Mesendoderm (in vitro differentiated cells): ENCODE measurements around the gene GCM1.
A peak's percentile ranks its signal among the peaks of the same experiment; 100 is the strongest.

Experiments
- DNase-seq: peaks from one replicate; pipeline ENCODE4 v3.0.0; 2013
- H2AK5ac ChIP-seq: 2 replicates; pipeline ENCODE4 v1.6.1; 2013; ENCODE audit warnings: low read length, inconsistent platforms
- H2BK120ac ChIP-seq: 2 replicates; pipeline ENCODE4 v1.6.1; 2013; ENCODE audit warnings: low read depth, mild to moderate bottlenecking, low read length, moderate library complexity, mixed read lengths
- H2BK15ac ChIP-seq: replicated peaks from 2 replicates; pipeline ENCODE4 v1.6.1; 2013; ENCODE audit warnings: low read depth, mild to moderate bottlenecking, moderate library complexity
- H2BK5ac ChIP-seq: 2 replicates; pipeline ENCODE4 v1.6.1; 2013; ENCODE audit warnings: low read length, inconsistent platforms
- H3K18ac ChIP-seq: 2 replicates; pipeline ENCODE4 v1.6.1; 2013; ENCODE audit warnings: mild to moderate bottlenecking, low read length, mixed read lengths
- H3K23ac ChIP-seq: one replicate; pipeline ENCODE4 v1.6.1; 2013; ENCODE audit warnings: low read length
- H3K27ac ChIP-seq: 2 replicates; pipeline ENCODE4 v1.5.1; 2013; ENCODE audit warnings: low read depth, mild to moderate bottlenecking, inconsistent platforms, low read length, moderate library complexity
- H3K27me3 ChIP-seq: 2 replicates; pipeline ENCODE4 v1.6.1; 2013; ENCODE audit warnings: low read length, control low read depth, mild to moderate bottlenecking, inconsistent platforms; ENCODE audit not compliant: insufficient read depth, poor library complexity
- H3K36me3 ChIP-seq: 2 replicates; pipeline ENCODE4 v1.6.1; 2013; ENCODE audit warnings: low read length, inconsistent platforms; ENCODE audit not compliant: control insufficient read depth, insufficient read depth
- H3K4ac ChIP-seq: one replicate; pipeline ENCODE4 v1.6.1; 2013; ENCODE audit warnings: low read depth, mild to moderate bottlenecking, low read length, moderate library complexity
- H3K4me1 ChIP-seq: 2 replicates; pipeline ENCODE4 v1.6.1; 2013; ENCODE audit warnings: low read depth, low read length, inconsistent platforms; ENCODE audit not compliant: control insufficient read depth
- H3K4me2 ChIP-seq: 2 replicates; pipeline ENCODE4 v1.6.1; 2013; ENCODE audit warnings: low read length
- H3K4me3 ChIP-seq: 2 replicates; pipeline ENCODE4 v1.5.1; 2013; ENCODE audit warnings: mild to moderate bottlenecking, low read length
- H3K56ac ChIP-seq: one replicate; pipeline ENCODE4 v1.6.1; 2013; ENCODE audit warnings: low read length
- H3K79me1 ChIP-seq: 2 replicates; pipeline ENCODE4 v1.6.1; 2013; ENCODE audit warnings: low read length, inconsistent platforms
- H3K79me2 ChIP-seq: 2 replicates; pipeline ENCODE4 v1.6.1; 2013; ENCODE audit warnings: mild to moderate bottlenecking, low read length; ENCODE audit not compliant: control insufficient read depth, insufficient read depth
- H3K9ac ChIP-seq: 2 replicates; pipeline ENCODE4 v1.6.1; 2013; ENCODE audit warnings: low read length, inconsistent platforms
- H4K5ac ChIP-seq: one replicate; pipeline ENCODE4 v1.6.1; 2013; ENCODE audit warnings: low read length
- H4K8ac ChIP-seq: one replicate; pipeline ENCODE4 v1.6.1; 2013; ENCODE audit warnings: low read depth, mild to moderate bottlenecking, control low read depth, low read length, moderate library complexity
- WGBS: extraction: QIAGEN DNeasy Blood & Tissue Kit; methylation state at CpG from one replicate; pipeline ENCODE4 v1.1.7; 2013; ENCODE audit warnings: low lambda C conversion rate, missing lambda C conversion rate; ENCODE audit not compliant: insufficient coverage; ENCODE audit errors: extremely low coverage; 5-methylcytosine and 5-hydroxymethylcytosine counted together

GCM1 gene

DNA sequence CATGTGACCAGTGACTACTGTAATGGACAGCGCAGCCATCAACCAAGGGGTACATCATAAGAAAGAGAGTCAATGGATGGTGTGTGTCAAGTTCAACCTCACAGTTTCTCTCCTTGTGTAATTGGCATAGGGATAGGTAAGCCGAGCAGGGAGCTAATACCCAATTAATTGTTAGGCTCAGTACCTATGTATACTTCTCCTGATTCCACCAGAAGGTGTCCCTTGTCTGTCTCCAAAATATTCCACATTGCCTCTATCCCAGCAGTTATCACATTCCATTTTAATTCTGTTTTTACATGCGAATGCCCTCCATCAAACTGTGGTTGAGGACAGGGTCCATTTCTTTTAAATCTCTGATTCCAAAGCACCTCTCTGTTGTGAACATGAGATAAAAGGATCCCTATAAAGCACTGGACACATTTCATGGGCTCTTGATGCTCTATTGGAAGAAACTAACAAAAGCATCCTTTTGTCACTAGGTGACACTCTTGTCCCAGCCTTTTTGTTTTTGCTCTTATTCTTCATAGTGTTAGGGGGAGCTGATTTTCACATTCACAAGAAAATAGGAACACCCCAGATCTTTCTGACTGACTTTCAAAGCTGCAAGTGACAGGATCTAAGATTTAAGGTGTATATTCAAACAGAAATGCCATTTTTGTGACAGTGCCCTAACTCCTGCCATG is 44.5 kb downstream of the GCM1 start:
- H2BK120ac ChIP-seq = no peak overlapping the region
- no peak overlapping the region for H3K27ac ChIP-seq
- H3K4me1 ChIP-seq = no peaks in the 10 kb centered on the region
- peaks cover 2% of the 10 kb centered on the region for H3K36me3 ChIP-seq
- H2BK5ac ChIP-seq = no peak overlapping the region
- no peak overlapping the region for H3K23ac ChIP-seq
- no CpG with 5 or more reads among the region's 3 CpGs for WGBS
- H3K27me3 ChIP-seq = no peaks in the 10 kb centered on the region
- H3K79me1 ChIP-seq = no peaks in the 10 kb centered on the region
- H2AK5ac ChIP-seq = no peak overlapping the region
- H2BK15ac ChIP-seq = no peak overlapping the region
- H3K4me2 ChIP-seq = no peak overlapping the region
- no peak overlapping the region for H3K18ac ChIP-seq
- no peak overlapping the region for H3K9ac ChIP-seq
- no peak overlapping the region for H3K4ac ChIP-seq
- H3K4me3 ChIP-seq = no peak overlapping the region
- no peak overlapping the region for H4K5ac ChIP-seq
- H3K79me2 ChIP-seq = no peaks in the 10 kb centered on the region
- H3K56ac ChIP-seq = no peak overlapping the region
- peak; percentile 39 for DNase-seq
- no peak overlapping the region for H4K8ac ChIP-seq

DNA sequence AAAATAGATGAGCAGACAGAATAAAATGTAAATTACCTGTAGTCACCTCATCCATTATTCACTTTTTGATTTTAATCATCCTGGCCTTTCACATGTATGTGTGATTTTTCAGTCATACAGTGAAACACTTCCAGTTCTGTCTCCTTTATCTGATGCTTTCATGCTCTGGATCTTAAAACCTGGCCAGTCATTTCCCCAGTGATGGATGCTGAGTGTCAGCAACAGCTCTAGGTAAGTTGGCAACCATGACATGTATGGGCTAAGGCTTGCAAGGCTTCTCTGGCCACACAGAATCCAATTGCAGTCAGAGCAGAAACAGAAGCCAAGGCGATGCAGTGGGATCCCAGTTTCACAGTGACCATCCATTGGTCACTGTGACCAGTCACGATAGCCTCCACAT is 47.6 kb downstream of the GCM1 start:
- peaks cover 8% of the 10 kb centered on the region for H3K36me3 ChIP-seq
- no peak overlapping the region for H3K56ac ChIP-seq
- H3K4ac ChIP-seq = no peak overlapping the region
- no peak overlapping the region for H4K8ac ChIP-seq
- no peak overlapping the region for H3K9ac ChIP-seq
- H2BK15ac ChIP-seq = no peak overlapping the region
- H3K79me1 ChIP-seq = no peaks in the 10 kb centered on the region
- no peak overlapping the region for H2BK120ac ChIP-seq
- DNase-seq = no peak
- no CpG with 5 or more reads among the region's 2 CpGs for WGBS
- no peak overlapping the region for H3K18ac ChIP-seq
- no peaks in the 10 kb centered on the region for H3K79me2 ChIP-seq
- no peak overlapping the region for H3K27ac ChIP-seq
- no peak overlapping the region for H3K4me3 ChIP-seq
- no peak overlapping the region for H2BK5ac ChIP-seq
- no peaks in the 10 kb centered on the region for H3K4me1 ChIP-seq
- H4K5ac ChIP-seq = no peak overlapping the region
- H3K27me3 ChIP-seq = no peaks in the 10 kb centered on the region
- no peak overlapping the region for H3K23ac ChIP-seq
- no peak overlapping the region for H2AK5ac ChIP-seq
- H3K4me2 ChIP-seq = no peak overlapping the region

DNA sequence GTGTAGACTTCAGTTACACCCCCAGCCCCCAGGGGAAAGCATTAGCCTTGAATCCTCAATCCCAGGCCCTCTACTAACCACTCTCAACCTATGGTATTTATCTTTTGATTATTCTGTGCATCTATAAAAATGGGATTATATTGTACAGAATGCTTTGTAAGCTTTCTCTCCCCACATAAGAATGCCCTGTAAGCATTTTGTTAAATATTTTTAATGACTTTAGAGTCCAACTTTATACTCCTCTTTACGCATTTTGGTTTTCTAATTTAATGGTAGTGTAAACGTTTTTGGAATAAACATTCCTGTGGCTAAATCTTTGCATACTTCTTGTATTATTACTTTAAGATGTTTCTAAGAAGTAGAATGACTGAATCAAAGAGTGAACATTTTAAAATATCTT is 48.1 kb downstream of the GCM1 start:
- H4K5ac ChIP-seq = no peak overlapping the region
- H3K27me3 ChIP-seq = no peaks in the 10 kb centered on the region
- H3K79me1 ChIP-seq = no peaks in the 10 kb centered on the region
- H3K4me2 ChIP-seq = no peak overlapping the region
- no peak overlapping the region for H3K23ac ChIP-seq
- H3K56ac ChIP-seq = no peak overlapping the region
- no peak overlapping the region for H3K4me3 ChIP-seq
- H3K18ac ChIP-seq = no peak overlapping the region
- no peaks in the 10 kb centered on the region for H3K4me1 ChIP-seq
- no peak overlapping the region for H2BK120ac ChIP-seq
- H2BK5ac ChIP-seq = no peak overlapping the region
- H3K27ac ChIP-seq = no peak overlapping the region
- DNase-seq = no peak
- H2BK15ac ChIP-seq = no peak overlapping the region
- H3K36me3 ChIP-seq = peaks cover 8% of the 10 kb centered on the region
- no CpG with 5 or more reads among the region's 2 CpGs for WGBS
- H3K79me2 ChIP-seq = no peaks in the 10 kb centered on the region
- H3K9ac ChIP-seq = no peak overlapping the region
- H2AK5ac ChIP-seq = no peak overlapping the region
- no peak overlapping the region for H4K8ac ChIP-seq
- H3K4ac ChIP-seq = no peak overlapping the region

DNA sequence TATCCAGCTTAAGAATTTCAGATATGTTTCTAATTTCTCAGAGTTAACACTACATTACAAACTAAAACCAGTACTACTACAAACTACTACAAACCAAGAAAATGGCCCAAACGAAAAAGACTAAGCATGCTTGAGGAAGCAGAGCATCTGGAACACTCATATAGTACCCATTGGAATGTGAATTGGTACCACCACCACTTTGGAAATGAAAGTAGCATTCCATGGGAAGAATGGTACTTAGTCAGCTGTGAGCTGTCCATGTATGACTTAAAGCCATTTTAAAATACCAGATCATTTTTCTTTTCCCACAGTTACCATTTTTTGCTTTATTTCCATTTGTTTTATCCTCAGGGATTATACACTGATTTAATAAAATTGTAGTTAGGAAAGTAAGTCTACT is 52.9 kb downstream of the GCM1 start:
- Histone ChIP-seq H2BK120ac (no peak overlapping the region), H3K27ac (no peak overlapping the region), H3K79me2 (no peaks in the 10 kb centered on the region), H4K5ac (no peak overlapping the region), H2BK15ac (no peak overlapping the region), H4K8ac (no peak overlapping the region), H3K4me2 (no peak overlapping the region), H3K4me1 (no peaks in the 10 kb centered on the region), H2AK5ac (no peak overlapping the region), H3K9ac (no peak overlapping the region), H3K79me1 (no peaks in the 10 kb centered on the region), H3K27me3 (no peaks in the 10 kb centered on the region), H3K36me3 (peaks cover 8% of the 10 kb centered on the region), H3K23ac (no peak overlapping the region), H3K56ac (no peak overlapping the region), H2BK5ac (no peak overlapping the region), H3K18ac (no peak overlapping the region), H3K4ac (no peak overlapping the region), H3K4me3 (no peak overlapping the region)
- WGBS = no CpG with 5 or more reads among the region's 1 CpG
- no peak for DNase-seq

DNA sequence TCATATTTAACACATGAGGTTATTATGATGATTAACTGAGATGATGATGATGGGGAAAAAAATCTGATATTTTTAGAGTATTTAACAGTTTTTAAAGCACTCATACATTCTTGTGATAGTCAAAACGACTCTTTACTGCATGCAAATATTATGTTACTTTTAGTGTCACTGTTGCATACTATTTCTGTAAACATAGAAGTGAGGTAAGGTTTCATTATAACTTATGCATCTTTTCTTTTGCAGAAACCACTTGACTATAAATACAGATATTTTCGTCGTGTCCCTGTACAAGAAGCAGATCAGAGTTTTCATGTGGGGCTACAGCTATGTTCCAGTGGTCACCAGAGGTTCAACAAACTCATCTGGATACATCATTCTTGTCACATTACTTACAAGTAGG is 53.4 kb downstream of the GCM1 start:
- Histone ChIP-seq H3K4me2 (no peak overlapping the region), H2BK15ac (no peak overlapping the region), H3K79me2 (no peaks in the 10 kb centered on the region), H3K27me3 (no peaks in the 10 kb centered on the region), H3K56ac (no peak overlapping the region), H2BK5ac (no peak overlapping the region), H3K4me3 (no peak overlapping the region), H4K8ac (no peak overlapping the region), H4K5ac (no peak overlapping the region), H2BK120ac (no peak overlapping the region), H2AK5ac (no peak overlapping the region), H3K4me1 (no peaks in the 10 kb centered on the region), H3K27ac (no peak overlapping the region), H3K36me3 (peaks cover 8% of the 10 kb centered on the region), H3K4ac (no peak overlapping the region), H3K23ac (no peak overlapping the region), H3K18ac (no peak overlapping the region), H3K9ac (no peak overlapping the region), H3K79me1 (no peaks in the 10 kb centered on the region)
- WGBS = no CpG with 5 or more reads among the region's 3 CpGs
- no peak for DNase-seq

DNA sequence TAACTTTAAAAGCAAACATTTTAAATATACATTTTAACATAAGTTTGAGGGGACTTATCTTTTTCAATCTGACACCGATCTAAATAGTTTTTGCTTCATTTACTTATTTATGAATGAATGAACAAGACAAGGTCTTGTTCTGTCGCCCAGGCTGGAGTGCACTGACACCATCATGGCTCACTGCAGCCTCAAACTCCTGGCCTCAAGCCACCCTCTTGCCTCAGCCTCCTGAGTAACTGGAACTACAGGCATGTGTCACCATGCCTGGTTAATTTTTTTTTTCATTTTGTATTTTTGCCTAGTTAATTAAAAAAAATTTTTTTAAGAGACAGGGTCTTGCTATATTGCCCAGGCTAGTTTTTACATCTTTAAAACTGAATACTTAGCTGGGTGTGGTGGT is 58.1 kb downstream of the GCM1 start:
- H3K27ac ChIP-seq = no peak overlapping the region
- H3K18ac ChIP-seq = no peak overlapping the region
- no peak overlapping the region for H3K23ac ChIP-seq
- H4K5ac ChIP-seq = no peak overlapping the region
- H3K79me2 ChIP-seq = no peaks in the 10 kb centered on the region
- no peak overlapping the region for H3K4ac ChIP-seq
- no peak overlapping the region for H2AK5ac ChIP-seq
- H3K4me1 ChIP-seq = no peaks in the 10 kb centered on the region
- peaks cover 4% of the 10 kb centered on the region for H3K36me3 ChIP-seq
- H3K9ac ChIP-seq = no peak overlapping the region
- no peak for DNase-seq
- no peaks in the 10 kb centered on the region for H3K79me1 ChIP-seq
- no peak overlapping the region for H3K56ac ChIP-seq
- H2BK120ac ChIP-seq = no peak overlapping the region
- no CpG with 5 or more reads among the region's 2 CpGs for WGBS
- H3K4me3 ChIP-seq = no peak overlapping the region
- no peak overlapping the region for H3K4me2 ChIP-seq
- H2BK15ac ChIP-seq = no peak overlapping the region
- no peak overlapping the region for H2BK5ac ChIP-seq
- H4K8ac ChIP-seq = no peak overlapping the region
- H3K27me3 ChIP-seq = no peaks in the 10 kb centered on the region
